Hippocampal formation (tissue), 2 donors: ENCODE results near the gene JAG1.
"Not testable (repeated sequence)": the region's sequence is repeated elsewhere in the genome, so short reads cannot be mapped to it uniquely, and the experiment has no call there.

Experiments
- DNase-seq, 2 donors: peaks; one replicate each; lab custom pipeline; 2025; lab: John Stamatoyannopoulos, UW

Gene JAG1

GRCh38 chr20:10611357-10611756 is 62.4 kb downstream of the JAG1 start:
- peak in 1 of 2 donors; percentile 5 for DNase-seq

DNA sequence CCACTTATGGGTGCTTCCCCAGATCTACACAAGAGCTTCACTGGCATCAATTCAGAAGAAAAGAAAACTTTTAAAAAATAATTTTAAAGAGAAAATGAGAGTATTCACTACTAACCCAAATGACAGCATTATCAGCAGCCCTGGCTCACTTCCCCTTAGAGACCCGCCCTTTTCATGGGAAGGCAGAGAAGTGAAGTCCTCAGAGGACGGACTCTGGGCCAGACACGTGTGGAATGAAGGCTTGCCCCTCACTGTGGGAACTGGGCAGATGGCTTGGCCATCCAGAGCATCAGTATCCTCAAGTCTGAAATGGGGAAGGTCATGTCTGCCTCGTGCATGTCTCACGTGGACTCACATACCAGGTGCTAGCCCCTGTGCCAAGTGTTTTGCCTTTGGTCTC is 63.5 kb downstream of the JAG1 start:
- DNase-seq, result no peak

DNA sequence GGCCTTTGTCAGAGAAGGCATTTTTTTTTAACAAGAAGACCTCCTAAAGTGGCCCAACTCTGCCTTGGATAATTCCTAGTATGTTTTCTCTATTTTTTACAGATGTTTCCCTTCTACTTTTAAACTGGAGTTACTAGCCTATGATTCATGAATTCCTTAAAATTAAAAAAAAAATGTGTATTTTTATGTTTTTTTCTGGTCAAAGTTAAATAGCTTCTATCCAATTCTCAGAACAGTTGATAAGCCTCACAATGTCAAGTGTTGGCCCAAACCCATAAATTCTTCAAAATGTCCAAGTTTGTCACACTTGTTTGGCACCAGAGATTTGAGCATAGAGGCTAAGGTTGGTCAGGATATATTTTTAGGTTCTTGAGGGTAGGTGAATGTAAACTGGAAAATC is 64.0 kb downstream of the JAG1 start:
- no peak for DNase-seq

DNA sequence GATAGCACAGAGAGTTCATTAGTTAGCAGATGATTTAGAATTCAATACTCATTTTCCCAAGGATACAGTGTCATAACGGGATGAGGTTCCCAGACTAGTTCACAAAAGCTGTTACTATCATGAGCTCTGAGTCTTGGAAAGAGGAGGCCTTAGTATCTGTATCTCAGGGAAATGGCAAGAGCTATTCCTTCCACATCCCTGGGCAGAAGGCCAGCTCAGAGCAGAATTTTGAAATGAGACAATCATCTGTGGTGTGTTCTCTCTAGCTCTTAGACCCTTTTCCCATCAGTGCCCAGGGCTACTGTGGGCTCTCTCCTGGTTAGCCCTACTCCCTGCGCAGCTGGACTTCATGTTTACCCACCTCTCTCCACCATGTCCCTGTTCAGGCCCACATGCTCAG is 64.5 kb downstream of the JAG1 start:
- DNase-seq, result no peak

GRCh38 chr20:10605547-10606195 is 68.1 kb downstream of the JAG1 start:
- no peak for DNase-seq

GRCh38 chr20:10604865-10605440 is 68.8 kb downstream of the JAG1 start:
- no peak for DNase-seq

GRCh38 chr20:10603971-10604864 is 69.6 kb downstream of the JAG1 start:
- no peak for DNase-seq

DNA sequence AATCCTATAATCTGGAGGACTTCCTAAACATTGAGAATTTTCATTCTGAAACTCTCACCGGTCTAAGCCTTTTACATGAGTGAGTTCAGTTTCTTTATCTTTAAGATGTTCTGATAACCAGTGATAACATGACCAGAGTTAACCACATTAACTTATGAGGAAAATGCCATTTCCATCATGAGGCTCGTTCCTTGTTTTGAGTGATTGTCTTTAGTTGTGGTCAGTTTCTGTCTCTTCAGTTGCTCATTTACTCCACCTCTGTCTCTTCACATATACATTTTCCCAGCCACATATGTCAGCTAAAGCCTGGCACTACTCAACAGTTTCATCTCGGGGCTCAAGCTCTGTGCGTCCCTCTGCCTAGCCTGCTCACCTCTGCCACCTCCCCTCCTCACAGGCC is 70.4 kb downstream of the JAG1 start:
- DNase-seq, result no peak

DNA sequence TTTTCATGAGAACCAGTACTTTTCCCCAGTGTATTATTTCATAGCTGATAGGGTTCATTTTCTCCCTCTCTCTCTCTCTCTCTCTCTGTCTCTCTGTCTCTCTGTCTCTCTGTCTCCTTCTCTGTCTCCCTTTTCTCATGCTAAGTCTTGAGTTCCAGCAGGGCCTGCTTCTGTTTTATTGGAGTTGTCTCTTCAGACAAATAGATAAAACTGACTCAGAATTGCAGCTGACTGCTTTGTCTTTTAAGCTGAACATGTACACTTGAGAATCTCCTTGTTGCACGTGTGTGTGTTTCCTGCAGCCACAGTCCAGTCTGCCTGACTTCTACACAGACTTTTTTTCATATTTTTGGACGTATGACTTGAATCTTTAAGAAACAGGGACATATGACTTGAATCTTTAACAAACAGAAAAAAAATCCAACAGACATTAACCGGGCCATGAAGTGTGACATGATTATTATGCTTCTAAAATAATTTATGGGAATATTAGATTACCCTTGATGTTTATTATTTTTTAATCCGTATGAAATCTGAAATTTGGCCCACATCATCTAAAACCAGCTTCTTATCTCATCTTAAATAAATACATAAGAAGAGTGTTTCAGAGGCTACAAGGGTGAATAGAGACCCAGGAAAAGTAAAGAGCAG is 71.5 kb downstream of the JAG1 start:
- DNase-seq, result no peak

GRCh38 chr20:10597637-10598036 is 76.2 kb downstream of the JAG1 start:
- DNase-seq, result no peak

DNA sequence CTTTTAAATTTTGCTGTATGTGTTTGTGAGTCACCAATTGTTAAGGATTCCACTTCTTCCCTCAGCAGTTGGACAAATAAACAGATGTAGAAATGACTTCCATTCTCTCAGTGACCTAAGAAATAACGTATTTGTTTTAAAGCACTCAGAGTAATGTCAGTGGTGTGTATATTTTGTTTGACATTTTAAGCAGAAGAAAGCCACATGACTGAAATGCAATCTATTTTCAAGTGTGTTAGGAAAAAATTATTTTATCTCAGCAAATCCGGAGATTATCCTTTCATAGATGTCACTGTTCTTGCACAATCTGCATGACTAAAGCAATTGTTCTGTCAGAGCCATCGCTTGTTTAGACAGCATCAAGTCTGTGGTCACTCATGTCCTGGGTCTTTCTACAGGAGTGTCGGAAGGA is 77.1 kb downstream of the JAG1 start:
- DNase-seq, result no peak

- no peak for DNase-seq
These were observed 77.8 kb downstream of the JAG1 start for GRCh38 chr20:10595985-10596384.

DNA sequence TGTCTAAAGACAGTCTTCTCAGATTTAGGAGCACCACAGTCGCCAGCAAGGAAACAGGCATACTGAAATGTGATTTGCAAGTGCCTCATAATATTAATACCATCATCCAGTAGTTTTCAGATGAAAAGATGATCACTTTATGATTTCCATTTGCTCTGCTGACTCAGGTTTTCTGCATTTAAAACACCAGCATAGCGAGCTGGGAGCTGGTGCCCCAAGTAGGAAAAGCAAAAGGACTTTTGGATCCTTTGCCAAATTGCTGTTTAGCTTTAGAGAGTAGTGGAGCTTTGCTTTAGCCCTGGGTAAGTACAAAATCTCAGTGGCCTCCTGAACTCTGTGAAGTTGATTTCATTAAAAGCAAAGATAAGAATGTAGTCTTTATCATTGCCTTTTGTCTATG is 78.5 kb downstream of the JAG1 start:
- DNase-seq, result no peak

GRCh38 chr20:10594296-10594868 is 79.4 kb downstream of the JAG1 start:
- no peak for DNase-seq

GRCh38 chr20:10591946-10592521 is 81.8 kb downstream of the JAG1 start:
- no peak for DNase-seq

DNA sequence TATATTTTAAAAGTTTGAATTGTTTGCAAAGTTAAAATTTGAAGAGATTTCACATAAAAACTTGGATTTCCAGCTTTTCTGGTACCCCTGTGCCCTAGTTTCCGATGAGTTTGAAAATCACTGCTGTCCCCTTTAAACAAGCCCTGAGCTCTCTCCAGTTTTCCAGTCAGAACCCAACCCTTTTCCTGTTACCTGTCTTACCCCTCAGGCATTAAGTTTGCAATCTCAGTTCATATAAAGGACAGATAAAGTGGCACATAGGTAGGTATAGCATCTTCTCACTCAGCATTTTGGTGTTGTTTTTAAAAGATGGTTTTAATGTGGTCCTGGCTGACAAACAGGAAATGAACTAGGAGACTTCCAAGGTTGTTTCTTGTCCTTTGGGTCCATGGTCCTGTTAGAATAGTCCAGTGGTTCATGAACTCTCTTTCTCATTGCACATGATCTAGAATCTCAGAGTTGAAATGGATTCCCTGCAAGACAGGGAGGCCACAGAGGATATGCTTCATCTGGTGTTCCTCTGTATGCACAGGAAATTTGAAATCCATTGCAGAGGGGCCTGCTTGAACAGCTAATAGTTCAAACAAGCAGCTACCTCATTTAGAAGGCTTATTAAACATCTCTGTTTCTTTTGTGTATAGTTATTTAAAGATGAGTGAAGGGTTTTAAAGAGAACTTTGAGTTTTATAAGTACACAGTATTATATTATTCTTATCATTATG is 82.7 kb downstream of the JAG1 start:
- no peak for DNase-seq

GRCh38 chr20:10590446-10590845 is 83.4 kb downstream of the JAG1 start:
- not testable (repeated sequence) for DNase-seq
